Natural killer cell (primary cell): ENCODE measurements around the gene MRPS10. TPM values are rescaled to one million over a fixed set of nuclear protein-coding genes. Genes with fewer than 3 reads are reported as not detected.

Experiments
- ATAC-seq, 3 donors: fragments of 150-1000 bp in 2 of 3; fragments of 200-7000 bp in 1 of 3; cut with Tn5 transposase; 1 replicate in 1 of 3; 2 replicates in 2 of 3; pipeline ENCODE4 v1.10.0; 2021; ENCODE audit warnings: mild to moderate bottlenecking in 2 of 3, moderate library complexity in 2 of 3
- DNase-seq, 2 donors: peaks; one replicate each; pipeline versions ENCODE4 v3.0.0 to v3.0.0-alpha.2; 2013 to 2021; ENCODE audit warnings: mixed read lengths in 1 of 2
- H3K27ac ChIP-seq: one replicate; pipeline ENCODE4 v1.5.1; 2013; ENCODE audit warnings: mild to moderate bottlenecking, low read length
- H3K27me3 ChIP-seq: one replicate; pipeline ENCODE4 v1.6.1; 2013; ENCODE audit warnings: low read length; ENCODE audit not compliant: control insufficient read depth, insufficient read depth
- H3K36me3 ChIP-seq: one replicate; pipeline ENCODE4 v1.6.1; 2013; ENCODE audit warnings: low read length; ENCODE audit not compliant: control insufficient read depth, insufficient read depth
- H3K4me1 ChIP-seq: one replicate; pipeline ENCODE4 v1.6.1; 2013; ENCODE audit warnings: low read length; ENCODE audit not compliant: control insufficient read depth, insufficient read depth
- H3K4me3 ChIP-seq: one replicate; pipeline ENCODE4 v1.5.1; 2013; ENCODE audit warnings: low read length
- H3K9me3 ChIP-seq: one replicate; pipeline ENCODE4 v1.6.1; 2013; ENCODE audit warnings: low read length; ENCODE audit not compliant: control insufficient read depth, insufficient read depth
- H3K27ac Mint-ChIP-seq, 2 donors: one replicate each; pipeline ENCODE4 v1.8.0; 2022; ENCODE audit warnings: mild to moderate bottlenecking in 2 of 2, mixed read lengths in 2 of 2, moderate library complexity in 1 of 2
- H3K27me3 Mint-ChIP-seq, 2 donors: one replicate each; pipeline ENCODE4 v1.8.0; 2022; ENCODE audit warnings: low read depth in 2 of 2, mixed read lengths in 2 of 2
- H3K36me3 Mint-ChIP-seq: one replicate; pipeline ENCODE4 v1.8.0; 2022; ENCODE audit warnings: mixed read lengths
- H3K4me1 Mint-ChIP-seq, 2 donors: one replicate each; pipeline ENCODE4 v1.8.0; 2022; ENCODE audit warnings: mixed read lengths in 2 of 2
- H3K4me3 Mint-ChIP-seq: one replicate; pipeline ENCODE4 v1.8.0; 2022; ENCODE audit warnings: mild to moderate bottlenecking, moderate library complexity, mixed read lengths
- H3K9me3 Mint-ChIP-seq, 2 donors: one replicate each; pipeline ENCODE4 v1.8.0; 2022; ENCODE audit warnings: mixed read lengths in 2 of 2
- CTCF ChIP-seq: fragments of 200-600 bp; IDR thresholded peaks from one replicate; pipeline ENCODE4 v1.8.0; 2022; ENCODE audit warnings: antibody characterized with exemption
- WGBS: methylation state at CpG from one replicate; pipeline ENCODE4 v1.1.7; 2013; ENCODE audit warnings: missing lambda C conversion rate; ENCODE audit not compliant: insufficient coverage; 5-methylcytosine and 5-hydroxymethylcytosine counted together
- intact Hi-C: fragments of 100-400 bp; cut with micrococcal nuclease; formaldehyde crosslinking; loops from one replicate; pipeline ENCODE4 v1.14.2; 2022
- total RNA-seq, 4 donors: library from RNA; stranded (reverse); fragments of 120-200 nt in 1 of 4; gene quantifications; one replicate each; pipeline versions ENCODE4 v1.2.3 to v1.2.4, GENCODE V29; 2013 to 2022

The MRPS10 gene
- total RNA-seq = 10 to 100 TPM; 21.8 to 25.4 (median 22.6) TPM
- 36.3 TPM for total RNA-seq (2013)

GRCh38 chr6:42217519-42218367, at the start of gene MRPS10:
MRPS10 (minus strand) TSS chr6:42217861; CDS start chr6:42217849, 12 bp downstream.
- Histone ChIP-seq H3K27me3 (no peaks in the 10 kb centered on the region), H3K9me3 (no peaks in the 10 kb centered on the region), H3K36me3 (peaks cover 10% of the 10 kb centered on the region), H3K4me3 (peak within 1 kb of the TSS; percentile 81), H3K27ac (peak within 1 kb of the TSS; percentile 66), H3K4me1 (peaks cover 21% of the 10 kb centered on the region)
- peak within 1 kb of the TSS; percentile 97 to 98 for H3K27ac Mint-ChIP-seq
- TF ChIP-seq CTCF = no peak
- H3K4me3 Mint-ChIP-seq = peak within 1 kb of the TSS; percentile 100
- H3K27me3 Mint-ChIP-seq = no peaks in the 10 kb centered on the region
- intact Hi-C loops = loop anchor here (1.0 to 5.0 kb wide), 3 partner anchors 330 to 482 kb away; partner anchors contain the start of genes TFEB and TOMM6
- peak; percentile 100 for ATAC-seq
- 11% methylated on average over 28 of the region's 29 CpGs for WGBS
- H3K36me3 Mint-ChIP-seq = no peaks in the 10 kb centered on the region
- peak; percentile 83 to 95 for DNase-seq
- H3K9me3 Mint-ChIP-seq = no peaks in the 10 kb centered on the region
- H3K4me1 Mint-ChIP-seq = peaks cover 11 to 19% of the 10 kb centered on the region in 2 donors

- no peak for DNase-seq
- Histone ChIP-seq H3K4me1 (peaks cover 21% of the 10 kb centered on the region), H3K36me3 (peaks cover 11% of the 10 kb centered on the region), H3K4me3 (no peak overlapping the region), H3K9me3 (no peaks in the 10 kb centered on the region), H3K27ac (no peak overlapping the region), H3K27me3 (no peaks in the 10 kb centered on the region)
- intact Hi-C loops = no loop called here
- 100% methylated on average over 1 of the region's 1 CpG for WGBS
- no peak for ATAC-seq
- Mint-ChIP-seq H3K36me3 (no peaks in the 10 kb centered on the region), H3K27ac (no peak overlapping the region), H3K4me1 (peaks cover 22 to 30% of the 10 kb centered on the region in 2 donors), H3K9me3 (no peaks in the 10 kb centered on the region), H3K27me3 (no peaks in the 10 kb centered on the region), H3K4me3 (no peak overlapping the region)
- no peak for TF ChIP-seq CTCF
Observed at GRCh38 chr6:42266538-42266937, 48.9 kb upstream of the MRPS10 start.

- peaks cover 32% of the 10 kb centered on the region for H3K4me1 ChIP-seq
- Mint-ChIP-seq H3K4me3 (no peak overlapping the region), H3K27ac (no peak overlapping the region), H3K27me3 (no peaks in the 10 kb centered on the region), H3K4me1 (peaks cover 25 to 33% of the 10 kb centered on the region in 2 donors), H3K36me3 (no peaks in the 10 kb centered on the region), H3K9me3 (no peaks in the 10 kb centered on the region)
- ATAC-seq (no peak), DNase-seq (no peak)
- H3K36me3 ChIP-seq = peaks cover 14% of the 10 kb centered on the region
- no peaks in the 10 kb centered on the region for H3K27me3 ChIP-seq
- 94% methylated on average over 5 of the region's 5 CpGs for WGBS
- no peak overlapping the region for H3K27ac ChIP-seq
- TF ChIP-seq CTCF = no peak
- H3K4me3 ChIP-seq = no peak overlapping the region
- no peaks in the 10 kb centered on the region for H3K9me3 ChIP-seq
- intact Hi-C loops = no loop called here
Observed at GRCh38 chr6:42264852-42265390, 47.3 kb upstream of the MRPS10 start.
